Stimulated activated CD8-positive, alpha-beta memory T cell treated with anti-CD3 and anti-CD28 coated beads, Interleukin-12 subunit alpha, Interleukin-12 subunit beta, amount 100 ng/mL, for 1 hour (primary cell): ENCODE data around the gene HAUS6.
"Not testable (repeated sequence)": the region's sequence is repeated elsewhere in the genome, so short reads cannot be mapped to it uniquely, and the experiment has no call there.

Experiments
- DNase-seq: peaks from one replicate; pipeline ENCODE4 v3.0.0-alpha.2; 2020; ENCODE audit warnings: low read depth

Gene HAUS6

GRCh38 chr9:19116107-19116790 is 13.5 kb upstream of the HAUS6 start:
- no peak for DNase-seq

- DNase-seq = no peak
Measured at GRCh38 chr9:19114680-19115270, 12.1 kb upstream of the HAUS6 start.

- DNase-seq = no peak
Measured at GRCh38 chr9:19113964-19114679, 11.4 kb upstream of the HAUS6 start.

GRCh38 chr9:19113064-19113611 is 10.4 kb upstream of the HAUS6 start:
- DNase-seq = not testable (repeated sequence)

GRCh38 chr9:19108038-19108437 is 5.3 kb upstream of the HAUS6 start:
- DNase-seq = no peak

- DNase-seq = no peak
Measured at GRCh38 chr9:19104515-19105282, 2.0 kb upstream of the HAUS6 start.

- no peak for DNase-seq
Measured at GRCh38 chr9:19102181-19102630, 498 bp downstream of the HAUS6 start.

- no peak for DNase-seq
Measured at GRCh38 chr9:19101203-19101602, 1.5 kb downstream of the HAUS6 start.

- not testable (repeated sequence) for DNase-seq
Measured at GRCh38 chr9:19097431-19097830, 5.3 kb downstream of the HAUS6 start.

- no peak for DNase-seq
Measured at GRCh38 chr9:19087106-19088000, 15.4 kb downstream of the HAUS6 start.

GRCh38 chr9:19085295-19085694 is 17.4 kb downstream of the HAUS6 start:
- DNase-seq = no peak

GRCh38 chr9:19074836-19075235 is 27.9 kb downstream of the HAUS6 start:
- DNase-seq = no peak

- DNase-seq = no peak
Measured at GRCh38 chr9:19074229-19074628, 28.5 kb downstream of the HAUS6 start.

GRCh38 chr9:19057033-19057432 is 45.7 kb downstream of the HAUS6 start:
- DNase-seq = no peak

GRCh38 chr9:19050637-19051591 is 51.8 kb downstream of the HAUS6 start:
- DNase-seq = no peak

- DNase-seq = no peak
Measured at GRCh38 chr9:19049917-19050636, 52.6 kb downstream of the HAUS6 start.

- peak; percentile 86 for DNase-seq
Measured at GRCh38 chr9:19048966-19049916, 53.5 kb downstream of the HAUS6 start, which contains the start of gene RRAGA. Gene RRAGA (plus strand): TSS chr9:19049427. CDS start chr9:19049660, 233 bp downstream.

- no peak for DNase-seq
Measured at GRCh38 chr9:19036611-19037010, 66.1 kb downstream of the HAUS6 start.
